Measurements from ENCODE around the gene PDIK1L. TPM values are rescaled to one million over a fixed set of nuclear protein-coding genes. Genes with fewer than 3 reads are reported as not detected.

PDIK1L gene
- total RNA-seq, 1 donor, result 6.5 TPM

DNA sequence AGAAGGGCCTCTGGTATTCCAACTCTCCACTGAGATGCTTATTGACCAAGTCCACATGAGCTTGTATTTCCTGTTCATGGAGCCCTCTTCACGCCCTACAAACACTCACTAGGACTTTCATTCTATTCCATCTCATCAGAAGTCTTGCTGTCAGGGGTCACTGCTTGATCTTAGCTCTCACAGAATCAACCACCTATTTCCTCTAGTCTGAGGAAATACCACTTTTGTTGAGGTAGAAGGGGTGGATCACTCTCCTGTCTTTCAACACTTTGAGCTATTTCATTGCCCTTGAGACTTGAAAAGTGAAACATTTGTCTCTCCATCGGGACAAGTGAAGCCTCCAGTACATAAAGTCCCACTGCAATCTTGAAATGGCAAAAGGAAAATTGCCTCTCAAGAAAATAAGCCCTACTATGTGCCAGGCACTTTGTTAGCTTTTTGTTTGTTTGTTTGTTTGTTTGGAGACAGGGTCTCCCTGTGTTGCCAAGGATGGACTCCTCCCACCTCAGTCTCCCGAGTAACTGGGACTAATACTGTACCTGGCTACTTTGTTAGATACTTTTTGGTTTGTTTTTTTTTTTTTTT lies 27.4 kb downstream of the PDIK1L start:
- Histone ChIP-seq H3K36me3 (ENCODE audit: insufficient read depth, low read length) (no peaks in the 10 kb centered on the region), H3K79me2 (ENCODE audit: insufficient read depth, low read length) (no peaks in the 10 kb centered on the region), H3K27me3 (ENCODE audit: insufficient read depth, low read length) (no peaks in the 10 kb centered on the region), H4K20me1 (ENCODE audit: insufficient read depth, low read length) (no peaks in the 10 kb centered on the region), H3K27ac (ENCODE audit: low read depth, low read length) (no peak overlapping the region), H3K9me3 (ENCODE audit: low read depth, low read length) (no peaks in the 10 kb centered on the region), H3K4me2 (ENCODE audit: insufficient read depth, low read length) (no peak overlapping the region), H3K4me1 (ENCODE audit: insufficient read depth, low read length) (no peaks in the 10 kb centered on the region), H3K4me3 (ENCODE audit: insufficient read depth, low read length) (no peak overlapping the region), H2AFZ (ENCODE audit: low read length) (no peak overlapping the region)
- no peak for DNase-seq (ENCODE audit: insufficient read length, low spot score, missing footprints)
- TF ChIP-seq, protein P1, sequence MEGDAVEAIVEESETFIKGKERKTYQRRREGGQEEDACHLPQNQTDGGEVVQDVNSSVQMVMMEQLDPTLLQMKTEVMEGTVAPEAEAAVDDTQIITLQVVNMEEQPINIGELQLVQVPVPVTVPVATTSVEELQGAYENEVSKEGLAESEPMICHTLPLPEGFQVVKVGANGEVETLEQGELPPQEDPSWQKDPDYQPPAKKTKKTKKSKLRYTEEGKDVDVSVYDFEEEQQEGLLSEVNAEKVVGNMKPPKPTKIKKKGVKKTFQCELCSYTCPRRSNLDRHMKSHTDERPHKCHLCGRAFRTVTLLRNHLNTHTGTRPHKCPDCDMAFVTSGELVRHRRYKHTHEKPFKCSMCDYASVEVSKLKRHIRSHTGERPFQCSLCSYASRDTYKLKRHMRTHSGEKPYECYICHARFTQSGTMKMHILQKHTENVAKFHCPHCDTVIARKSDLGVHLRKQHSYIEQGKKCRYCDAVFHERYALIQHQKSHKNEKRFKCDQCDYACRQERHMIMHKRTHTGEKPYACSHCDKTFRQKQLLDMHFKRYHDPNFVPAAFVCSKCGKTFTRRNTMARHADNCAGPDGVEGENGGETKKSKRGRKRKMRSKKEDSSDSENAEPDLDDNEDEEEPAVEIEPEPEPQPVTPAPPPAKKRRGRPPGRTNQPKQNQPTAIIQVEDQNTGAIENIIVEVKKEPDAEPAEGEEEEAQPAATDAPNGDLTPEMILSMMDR (IDR thresholded peaks at IDR 0.05; ENCODE audit: extremely low read depth, low read depth, low read length), result no peak

DNA sequence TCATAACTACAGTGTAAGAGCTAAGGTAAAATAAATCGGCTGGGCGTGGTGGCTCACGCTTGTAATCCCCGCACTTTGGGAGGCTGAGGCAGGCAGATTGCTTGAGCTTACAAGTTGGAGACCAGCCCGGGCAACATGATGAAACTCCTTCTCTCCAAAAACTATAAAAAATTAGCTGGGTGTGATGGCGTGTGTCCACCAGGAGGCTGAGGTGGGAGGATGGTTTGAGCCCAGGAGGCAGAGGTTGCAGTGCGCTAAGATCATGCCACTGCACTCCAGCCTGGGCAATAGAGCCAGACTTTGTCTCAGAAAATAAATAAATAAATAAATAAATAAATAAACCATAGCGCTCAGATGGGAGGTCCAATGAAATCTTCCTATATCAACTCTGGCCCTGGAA lies 30.5 kb downstream of the PDIK1L start:
- no peaks in the 10 kb centered on the region for H3K36me3 ChIP-seq (ENCODE audit: insufficient read depth, low read length)
- no peaks in the 10 kb centered on the region for H3K4me1 ChIP-seq (ENCODE audit: insufficient read depth, low read length)
- TF ChIP-seq, protein P1 (IDR thresholded peaks at IDR 0.05; ENCODE audit: extremely low read depth, low read depth, low read length), result no peak
- no peak overlapping the region for H2AFZ ChIP-seq (ENCODE audit: low read length)
- no peaks in the 10 kb centered on the region for H3K79me2 ChIP-seq (ENCODE audit: insufficient read depth, low read length)
- H3K27ac ChIP-seq (ENCODE audit: low read depth, low read length), result no peak overlapping the region
- H3K27me3 ChIP-seq (ENCODE audit: insufficient read depth, low read length), result peaks cover 6% of the 10 kb centered on the region
- no peak overlapping the region for H3K4me3 ChIP-seq (ENCODE audit: insufficient read depth, low read length)
- H3K4me2 ChIP-seq (ENCODE audit: insufficient read depth, low read length), result peak overlapping the region; percentile 24
- no peak for DNase-seq (ENCODE audit: insufficient read length, low spot score, missing footprints)
- H4K20me1 ChIP-seq (ENCODE audit: insufficient read depth, low read length), result no peaks in the 10 kb centered on the region
- no peaks in the 10 kb centered on the region for H3K9me3 ChIP-seq (ENCODE audit: low read depth, low read length)

GRCh38 chr1:26145041-26145959 lies 33.7 kb downstream of the PDIK1L start:
- TF ChIP-seq, protein P1 (IDR thresholded peaks at IDR 0.05; ENCODE audit: extremely low read depth, low read depth, low read length), result peak; percentile 75
- Histone ChIP-seq H3K27me3 (ENCODE audit: insufficient read depth, low read length) (peaks cover 22% of the 10 kb centered on the region), H3K4me2 (ENCODE audit: insufficient read depth, low read length) (peak overlapping the region; percentile 46), H2AFZ (ENCODE audit: low read length) (peak overlapping the region; percentile 79), H3K36me3 (ENCODE audit: insufficient read depth, low read length) (no peaks in the 10 kb centered on the region), H3K79me2 (ENCODE audit: insufficient read depth, low read length) (no peaks in the 10 kb centered on the region), H3K4me1 (ENCODE audit: insufficient read depth, low read length) (no peaks in the 10 kb centered on the region), H4K20me1 (ENCODE audit: insufficient read depth, low read length) (no peaks in the 10 kb centered on the region), H3K9me3 (ENCODE audit: low read depth, low read length) (no peaks in the 10 kb centered on the region), H3K4me3 (ENCODE audit: insufficient read depth, low read length) (no peak overlapping the region), H3K27ac (ENCODE audit: low read depth, low read length) (no peak overlapping the region)
- DNase-seq (ENCODE audit: insufficient read length, low spot score, missing footprints), result peak; percentile 84

GRCh38 chr1:26145960-26146294 lies 34.3 kb downstream of the PDIK1L start:
- Histone ChIP-seq H3K27me3 (ENCODE audit: insufficient read depth, low read length) (peaks cover 22% of the 10 kb centered on the region), H3K36me3 (ENCODE audit: insufficient read depth, low read length) (no peaks in the 10 kb centered on the region), H3K79me2 (ENCODE audit: insufficient read depth, low read length) (no peaks in the 10 kb centered on the region), H3K27ac (ENCODE audit: low read depth, low read length) (no peak overlapping the region), H3K9me3 (ENCODE audit: low read depth, low read length) (no peaks in the 10 kb centered on the region), H3K4me3 (ENCODE audit: insufficient read depth, low read length) (no peak overlapping the region), H4K20me1 (ENCODE audit: insufficient read depth, low read length) (no peaks in the 10 kb centered on the region), H3K4me1 (ENCODE audit: insufficient read depth, low read length) (no peaks in the 10 kb centered on the region), H2AFZ (ENCODE audit: low read length) (no peak overlapping the region), H3K4me2 (ENCODE audit: insufficient read depth, low read length) (no peak overlapping the region)
- no peak for DNase-seq (ENCODE audit: insufficient read length, low spot score, missing footprints)
- TF ChIP-seq, protein P1 (IDR thresholded peaks at IDR 0.05; ENCODE audit: extremely low read depth, low read depth, low read length), result no peak

All from osteoblast (primary cell).